OCI-LY7 (cell line): ENCODE measurements around the gene ADRB1.

Source experiments
- EZH2phosphoT487 ChIP-seq: fragments of 200-600 bp; sonication (generic); IDR thresholded peaks from 2 replicates; pipeline ENCODE4 v1.6.1; 2018; ENCODE audit warnings: low read depth, borderline replicate concordance, mild to moderate bottlenecking, mixed run types, antibody characterized with exemption, low read length, moderate library complexity, mixed read lengths
- TF ChIP-seq, protein P1 (sequence below): fragments of 200-600 bp; sonication (generic); conservative IDR thresholded peaks from 2 replicates; pipeline ENCODE4 v1.5.1; 2014; ENCODE audit warnings: mild to moderate bottlenecking, antibody characterized with exemption, low read length, moderate library complexity, mixed read lengths

DNA sequence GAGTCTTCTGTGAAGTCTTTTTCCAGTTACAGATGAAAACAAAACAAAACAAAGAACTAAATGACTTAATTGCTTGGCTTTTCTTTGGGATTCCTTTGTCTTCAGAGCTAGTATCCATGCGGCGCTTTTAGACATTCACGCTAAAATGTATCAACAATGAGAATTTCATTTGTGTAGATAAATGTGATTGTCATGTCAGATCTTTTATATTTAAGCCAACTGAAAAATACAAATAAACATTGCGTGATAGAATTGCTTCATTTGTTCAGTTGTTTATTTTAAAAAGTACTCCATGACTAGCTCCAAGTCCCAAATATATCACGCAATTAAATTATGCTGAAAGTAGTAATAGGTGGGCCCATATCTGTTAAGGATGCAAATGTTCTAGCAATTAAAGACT is 7.9 kb upstream of the ADRB1 start:
- no peak for TF ChIP-seq EZH2phosphoT487
- TF ChIP-seq, protein P1, sequence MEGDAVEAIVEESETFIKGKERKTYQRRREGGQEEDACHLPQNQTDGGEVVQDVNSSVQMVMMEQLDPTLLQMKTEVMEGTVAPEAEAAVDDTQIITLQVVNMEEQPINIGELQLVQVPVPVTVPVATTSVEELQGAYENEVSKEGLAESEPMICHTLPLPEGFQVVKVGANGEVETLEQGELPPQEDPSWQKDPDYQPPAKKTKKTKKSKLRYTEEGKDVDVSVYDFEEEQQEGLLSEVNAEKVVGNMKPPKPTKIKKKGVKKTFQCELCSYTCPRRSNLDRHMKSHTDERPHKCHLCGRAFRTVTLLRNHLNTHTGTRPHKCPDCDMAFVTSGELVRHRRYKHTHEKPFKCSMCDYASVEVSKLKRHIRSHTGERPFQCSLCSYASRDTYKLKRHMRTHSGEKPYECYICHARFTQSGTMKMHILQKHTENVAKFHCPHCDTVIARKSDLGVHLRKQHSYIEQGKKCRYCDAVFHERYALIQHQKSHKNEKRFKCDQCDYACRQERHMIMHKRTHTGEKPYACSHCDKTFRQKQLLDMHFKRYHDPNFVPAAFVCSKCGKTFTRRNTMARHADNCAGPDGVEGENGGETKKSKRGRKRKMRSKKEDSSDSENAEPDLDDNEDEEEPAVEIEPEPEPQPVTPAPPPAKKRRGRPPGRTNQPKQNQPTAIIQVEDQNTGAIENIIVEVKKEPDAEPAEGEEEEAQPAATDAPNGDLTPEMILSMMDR, result no peak
